Non-pigmented ciliary epithelial cell (primary cell): ENCODE results near the gene CUL2.
"Not testable (repeated sequence)": the region's sequence is repeated elsewhere in the genome, so short reads cannot be mapped to it uniquely, and the experiment has no call there.

Experiments
- DNase-seq: peaks from one replicate; pipeline ENCODE4 v3.0.0-alpha.2; 2010; ENCODE audit warnings: low read depth

CUL2 gene

GRCh38 chr10:35079763-35080162, 10.4 kb downstream of the CUL2 start:
- peak; percentile 56 for DNase-seq

- no peak for DNase-seq
These were observed 10.9 kb downstream of the CUL2 start for GRCh38 chr10:35079265-35079664.

- no peak for DNase-seq
These were observed 14.9 kb downstream of the CUL2 start for GRCh38 chr10:35075228-35075627.

GRCh38 chr10:35074266-35074665, 15.9 kb downstream of the CUL2 start:
- DNase-seq, result no peak

- DNase-seq, result no peak
These were observed 19.6 kb downstream of the CUL2 start for GRCh38 chr10:35070521-35070920.

- no peak for DNase-seq
These were observed 26.2 kb downstream of the CUL2 start for GRCh38 chr10:35063837-35064454.

- no peak for DNase-seq
These were observed 30.7 kb downstream of the CUL2 start for GRCh38 chr10:35059481-35059880.

- DNase-seq, result no peak
These were observed 31.5 kb downstream of the CUL2 start for GRCh38 chr10:35058686-35059085.

GRCh38 chr10:35058134-35058533, 32.0 kb downstream of the CUL2 start:
- peak; percentile 78 for DNase-seq

- DNase-seq, result no peak
These were observed 33.5 kb downstream of the CUL2 start for GRCh38 chr10:35056686-35057085.

- DNase-seq, result no peak
These were observed 34.0 kb downstream of the CUL2 start for GRCh38 chr10:35056133-35056532.

- no peak for DNase-seq
These were observed 39.6 kb downstream of the CUL2 start for GRCh38 chr10:35050568-35050967.

GRCh38 chr10:35046074-35046473, 44.1 kb downstream of the CUL2 start:
- DNase-seq, result no peak

- not testable (repeated sequence) for DNase-seq
These were observed 44.9 kb downstream of the CUL2 start for GRCh38 chr10:35045275-35045674.

GRCh38 chr10:35043796-35044344, 46.3 kb downstream of the CUL2 start:
- peak; percentile 14 for DNase-seq

- no peak for DNase-seq
These were observed 47.4 kb downstream of the CUL2 start for GRCh38 chr10:35042783-35043182.

- no peak for DNase-seq
These were observed 48.6 kb downstream of the CUL2 start for GRCh38 chr10:35041502-35041879.

GRCh38 chr10:35040760-35041501, 49.2 kb downstream of the CUL2 start:
- DNase-seq, result peak; percentile 26

- no peak for DNase-seq
These were observed 53.0 kb downstream of the CUL2 start for GRCh38 chr10:35037104-35037503.

- DNase-seq, result no peak
These were observed 54.5 kb downstream of the CUL2 start for GRCh38 chr10:35035606-35036005.

GRCh38 chr10:35027567-35027966, 62.6 kb downstream of the CUL2 start:
- DNase-seq, result no peak

GRCh38 chr10:35025916-35026315, 64.2 kb downstream of the CUL2 start:
- no peak for DNase-seq

- DNase-seq, result no peak
These were observed 69.7 kb downstream of the CUL2 start for GRCh38 chr10:35020481-35020880.
